GM18505 (cell line): ENCODE data around the gene RIPK1.

Experiments
- ATAC-seq: cut with Tn5 transposase; IDR thresholded peaks from one replicate; pipeline ENCODE4 v1.9.1; 2021; ENCODE audit not compliant: unreplicated experiment
- POLR2A ChIP-seq: IDR thresholded peaks from 4 replicates; pipeline ENCODE4 v1.6.1; 2011; ENCODE audit warnings: borderline replicate concordance; ENCODE audit not compliant: insufficient read depth, insufficient read length; ENCODE audit errors: extremely low read depth

Gene RIPK1

DNA sequence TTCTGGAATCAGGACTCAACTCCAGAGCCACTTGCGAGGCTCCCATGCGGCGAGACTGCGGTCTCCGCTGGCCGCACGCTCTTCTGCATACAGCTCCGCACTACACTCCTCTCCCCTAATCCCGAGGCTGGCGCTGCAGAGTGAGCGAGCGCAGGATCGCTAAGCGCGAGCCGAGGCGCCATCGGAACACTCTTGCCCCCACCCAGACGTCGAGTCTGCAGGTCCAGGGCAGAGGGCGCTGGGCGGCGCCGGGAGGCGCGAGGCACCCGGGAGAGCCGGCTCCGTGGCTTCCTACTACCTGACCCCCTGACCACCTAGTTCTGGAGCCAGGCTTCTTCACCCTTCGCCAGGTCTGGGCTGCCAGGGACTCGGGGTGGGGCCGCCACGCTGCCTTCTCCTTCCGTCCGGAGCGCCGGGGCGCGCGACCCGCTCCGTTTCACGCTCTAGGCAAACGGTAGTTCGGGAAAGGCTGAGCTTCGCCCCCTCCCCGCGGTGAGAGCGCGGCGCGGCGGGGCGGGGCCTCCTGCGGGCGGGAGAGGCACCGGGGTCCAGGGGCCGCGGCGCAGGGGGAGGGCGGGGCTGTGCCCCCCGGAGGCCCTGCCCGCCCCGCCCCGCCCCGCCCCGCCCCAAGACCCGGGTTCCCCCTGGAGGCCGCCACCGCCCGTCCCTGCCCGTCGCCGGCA is 94.4 kb downstream of the RIPK1 start:
- TF ChIP-seq POLR2A: no peak
- ATAC-seq: peak; percentile 61

GRCh38 chr6:3163248-3163594 is 94.9 kb downstream of the RIPK1 start:
- ATAC-seq: no peak
- TF ChIP-seq POLR2A: no peak

GRCh38 chr6:3164388-3164787 is 96.1 kb downstream of the RIPK1 start:
- ATAC-seq: no peak
- no peak for TF ChIP-seq POLR2A
